ENCODE measurements around the gene DCHS2.

The DCHS2 gene

GRCh38 chr4:154441124-154441523 is 50.5 kb downstream of the DCHS2 start:
- DNase-seq, result no peak

- no peak for DNase-seq
These were observed 52.4 kb downstream of the DCHS2 start for GRCh38 chr4:154439224-154439623.

GRCh38 chr4:154435895-154436294 is 55.7 kb downstream of the DCHS2 start:
- no peak for DNase-seq

- no peak for DNase-seq
These were observed 58.1 kb downstream of the DCHS2 start for GRCh38 chr4:154433543-154433942.

GRCh38 chr4:154429176-154429575 is 62.4 kb downstream of the DCHS2 start:
- DNase-seq, result no peak

GRCh38 chr4:154427149-154427548 is 64.5 kb downstream of the DCHS2 start:
- no peak for DNase-seq

- DNase-seq, result no peak
These were observed 66.1 kb downstream of the DCHS2 start for GRCh38 chr4:154425514-154425913.

GRCh38 chr4:154424810-154425484 is 66.7 kb downstream of the DCHS2 start:
- DNase-seq, result no peak

GRCh38 chr4:154422152-154422551 is 69.4 kb downstream of the DCHS2 start:
- no peak for DNase-seq

- DNase-seq, result no peak
These were observed 70.0 kb downstream of the DCHS2 start for GRCh38 chr4:154421618-154422017.

GRCh38 chr4:154417373-154417673 is 74.3 kb downstream of the DCHS2 start:
- DNase-seq, result no peak

GRCh38 chr4:154416190-154416547 is 75.4 kb downstream of the DCHS2 start:
- no peak for DNase-seq

- DNase-seq, result no peak
These were observed 76.3 kb downstream of the DCHS2 start for GRCh38 chr4:154415313-154415712.

GRCh38 chr4:154414796-154415195 is 76.8 kb downstream of the DCHS2 start:
- no peak for DNase-seq

- DNase-seq, result no peak
These were observed 77.2 kb downstream of the DCHS2 start for GRCh38 chr4:154414371-154414770.

GRCh38 chr4:154407443-154407842 is 84.2 kb downstream of the DCHS2 start:
- no peak for DNase-seq

GRCh38 chr4:154406018-154406795 is 85.4 kb downstream of the DCHS2 start:
- no peak for DNase-seq

GRCh38 chr4:154399259-154399974 is 92.2 kb downstream of the DCHS2 start:
- no peak for DNase-seq

- no peak for DNase-seq
These were observed 101.3 kb downstream of the DCHS2 start for GRCh38 chr4:154390324-154390723.

- no peak for DNase-seq
These were observed 102.5 kb downstream of the DCHS2 start for GRCh38 chr4:154389148-154389547.

GRCh38 chr4:154384012-154384411 is 107.6 kb downstream of the DCHS2 start:
- DNase-seq, result no peak

GRCh38 chr4:154376486-154376885 is 115.1 kb downstream of the DCHS2 start:
- no peak for DNase-seq

- no peak for DNase-seq
These were observed 123.5 kb downstream of the DCHS2 start for GRCh38 chr4:154368060-154368459.

GRCh38 chr4:154367659-154368058 is 123.9 kb downstream of the DCHS2 start:
- no peak for DNase-seq

Measured in NCI-H1694 (cell line).